NT2/D1 (cell line): ENCODE measurements around the gene GALNT14.

Experiments
- SUZ12 ChIP-seq: IDR thresholded peaks from 2 replicates; pipeline ENCODE4 v1.6.1; 2011; ENCODE audit not compliant: insufficient read length, insufficient read depth; ENCODE audit errors: extremely low read depth
- YY1 ChIP-seq: IDR thresholded peaks from 2 replicates; pipeline ENCODE4 v1.6.1; 2011; ENCODE audit not compliant: insufficient read length, insufficient read depth
- ZNF274 ChIP-seq: IDR thresholded peaks from 2 replicates; pipeline ENCODE4 v1.6.1; 2011; ENCODE audit warnings: mild to moderate bottlenecking, low read depth, low read length

DNA sequence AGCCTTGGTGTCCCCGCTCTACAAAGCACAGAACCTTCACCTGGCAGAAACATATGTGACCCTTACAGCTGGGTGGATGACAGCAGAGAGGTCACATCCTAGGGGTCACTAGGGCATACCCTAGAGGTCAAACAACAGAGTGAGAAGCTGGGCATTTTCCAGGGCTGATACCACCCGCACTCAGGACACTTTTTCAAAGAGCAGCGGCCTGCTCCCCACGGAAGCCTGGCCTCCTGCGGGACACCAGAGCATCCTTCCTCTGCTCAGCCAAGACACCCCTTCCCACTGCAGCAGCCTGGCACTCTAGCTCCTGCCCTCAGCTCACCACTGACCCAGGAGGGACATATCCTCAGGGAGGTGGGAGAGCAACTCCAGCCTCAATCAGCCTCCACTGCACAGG lies 86.0 kb downstream of the GALNT14 start:
- TF ChIP-seq ZNF274 (no peak), YY1 (no peak), SUZ12 (no peak)
